ENCODE results near the gene FNDC3B.

The FNDC3B gene

DNA sequence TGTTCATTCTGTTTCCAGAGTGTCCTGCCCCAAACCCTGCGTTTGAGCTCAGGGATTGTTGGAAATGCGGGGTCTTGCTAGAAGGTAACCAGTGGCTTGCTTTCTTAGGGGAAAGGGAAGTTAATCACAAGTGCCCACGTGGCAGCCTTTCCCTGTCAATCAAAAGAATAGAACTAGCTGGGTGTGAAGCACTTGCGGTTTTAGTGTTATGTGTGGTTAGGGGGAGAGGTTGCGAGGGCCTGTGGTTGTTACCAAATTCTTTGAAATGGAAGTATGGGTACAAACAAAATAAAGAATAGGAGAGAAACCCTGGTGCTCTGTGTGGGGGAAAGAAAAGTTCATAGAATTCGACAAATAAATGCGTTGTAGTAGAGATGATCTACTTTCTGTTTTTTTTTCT, 67.6 kb downstream of the FNDC3B start:
- no peak for TF ChIP-seq CTCF (IDR thresholded peaks at IDR 0.05; ENCODE audit: low read length, missing control alignments)
- no peak for DNase-seq (ENCODE audit: low read depth)
- H3K4me3 ChIP-seq (replicated peaks; ENCODE audit: low read depth, low read length) = no peak overlapping the region

DNA sequence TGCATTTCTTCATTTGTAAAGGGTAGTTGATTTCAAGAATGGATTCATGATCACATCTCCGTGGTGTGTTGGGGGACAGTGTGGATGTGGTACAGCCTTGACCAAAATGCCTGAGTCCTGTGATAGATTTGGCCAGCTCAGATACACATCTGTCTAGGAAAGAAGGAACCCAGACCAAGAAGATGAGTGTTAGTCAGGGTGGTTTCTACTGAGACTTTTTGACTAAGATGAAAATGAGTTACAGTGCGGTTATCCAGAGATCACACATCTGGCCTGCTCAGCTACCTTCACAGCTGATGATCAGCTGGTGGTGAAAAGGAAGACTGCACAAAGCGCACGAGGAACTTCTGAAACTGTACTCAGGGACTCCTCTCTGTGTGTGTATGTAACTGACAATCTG, 68.0 kb downstream of the FNDC3B start:
- no peak overlapping the region for H3K4me3 ChIP-seq (replicated peaks; ENCODE audit: low read depth, low read length)
- DNase-seq (ENCODE audit: low read depth) = no peak
- no peak for TF ChIP-seq CTCF (IDR thresholded peaks at IDR 0.05; ENCODE audit: low read length, missing control alignments)

DNA sequence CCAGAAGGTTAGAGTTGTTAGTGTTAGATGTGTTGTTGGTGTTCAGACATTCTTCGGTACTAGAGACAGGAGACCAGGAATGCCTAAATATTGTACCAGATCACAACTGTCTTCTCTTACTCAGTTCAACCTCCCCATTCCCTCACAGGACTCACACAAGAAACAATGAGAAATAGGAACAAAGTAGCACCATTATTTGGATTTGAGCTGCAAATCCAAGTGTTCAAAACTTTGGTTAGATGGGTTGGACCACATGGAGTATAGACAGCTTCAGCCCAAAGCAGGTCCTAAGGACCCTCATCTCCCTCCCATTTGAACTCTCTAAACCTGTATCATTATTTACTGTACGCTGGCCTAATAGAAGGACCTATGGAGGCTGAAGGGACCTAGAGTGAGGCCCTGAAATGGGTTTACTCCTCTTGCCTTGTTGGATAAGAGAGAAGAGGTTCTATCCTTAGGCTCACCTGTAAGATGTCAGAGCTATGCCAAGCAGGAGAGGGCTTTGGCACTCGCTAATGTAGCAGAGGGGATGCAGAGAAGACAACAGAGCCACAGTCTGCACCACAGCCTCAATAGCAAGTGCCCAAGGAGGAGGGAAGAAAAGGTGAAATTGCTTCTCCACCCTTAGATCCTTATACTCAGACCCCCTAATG, 70.9 kb downstream of the FNDC3B start:
- DNase-seq (ENCODE audit: low read depth) = no peak
- no peak overlapping the region for H3K4me3 ChIP-seq (replicated peaks; ENCODE audit: low read depth, low read length)
- no peak for TF ChIP-seq CTCF (IDR thresholded peaks at IDR 0.05; ENCODE audit: low read length, missing control alignments)

- no peak for TF ChIP-seq CTCF (IDR thresholded peaks at IDR 0.05; ENCODE audit: low read length, missing control alignments)
- no peak for DNase-seq (ENCODE audit: low read depth)
- no peak overlapping the region for H3K4me3 ChIP-seq (replicated peaks; ENCODE audit: low read depth, low read length)
Observed at GRCh38 chr3:172111163-172111562, 71.8 kb downstream of the FNDC3B start.

DNA sequence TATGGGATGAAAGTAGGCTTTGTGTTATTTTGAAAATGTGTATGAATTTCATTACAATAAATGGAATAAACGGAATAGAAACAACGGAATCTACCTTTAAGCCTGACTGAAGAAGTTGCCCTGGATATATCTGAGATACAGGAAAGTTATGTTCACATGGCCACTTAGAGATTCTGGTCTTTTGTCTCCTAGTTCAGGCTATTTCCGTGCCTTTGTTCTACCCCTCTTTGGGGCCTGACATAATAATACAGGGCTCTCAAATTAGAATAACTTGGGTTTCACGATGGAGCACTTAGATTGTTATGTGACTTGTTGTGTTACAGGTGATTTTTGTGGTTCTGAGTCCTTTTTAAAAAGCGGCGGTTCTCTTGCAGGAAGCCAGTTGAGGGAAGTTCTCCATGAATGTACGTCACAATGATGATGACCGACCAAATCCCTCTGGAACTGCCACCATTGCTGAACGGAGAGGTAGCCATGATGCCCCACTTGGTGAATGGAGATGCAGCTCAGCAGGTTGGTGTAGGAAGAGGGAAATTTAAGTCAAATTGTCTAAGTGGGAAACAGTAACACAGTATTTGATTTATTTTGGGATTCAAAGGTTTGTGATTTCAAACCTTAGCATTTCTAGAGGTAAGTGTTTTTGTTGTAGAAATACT, 72.8 kb downstream of the FNDC3B start:
- no peak overlapping the region for H3K4me3 ChIP-seq (replicated peaks; ENCODE audit: low read depth, low read length)
- no peak for TF ChIP-seq CTCF (IDR thresholded peaks at IDR 0.05; ENCODE audit: low read length, missing control alignments)
- no peak for DNase-seq (ENCODE audit: low read depth)

DNA sequence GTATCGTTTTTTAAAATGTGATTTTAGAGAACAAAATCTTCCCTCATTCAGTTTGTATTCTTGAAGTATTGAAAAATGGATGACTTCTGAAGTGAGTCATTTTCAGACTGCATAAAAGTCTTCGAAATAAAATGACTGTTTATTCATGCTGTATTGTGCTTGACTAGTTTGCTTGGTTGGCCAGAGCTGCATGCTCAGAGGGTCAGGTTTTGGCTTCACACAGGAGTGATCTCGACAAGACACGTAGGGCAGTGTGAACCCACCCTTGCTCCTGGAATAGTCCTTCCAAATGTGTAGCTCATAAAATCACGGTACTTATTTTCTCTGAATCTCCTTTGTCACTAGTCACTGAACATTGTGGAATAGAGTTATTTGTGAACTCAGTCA, 73.3 kb downstream of the FNDC3B start:
- DNase-seq (ENCODE audit: low read depth) = no peak
- no peak for TF ChIP-seq CTCF (IDR thresholded peaks at IDR 0.05; ENCODE audit: low read length, missing control alignments)
- H3K4me3 ChIP-seq (replicated peaks; ENCODE audit: low read depth, low read length) = no peak overlapping the region

DNA sequence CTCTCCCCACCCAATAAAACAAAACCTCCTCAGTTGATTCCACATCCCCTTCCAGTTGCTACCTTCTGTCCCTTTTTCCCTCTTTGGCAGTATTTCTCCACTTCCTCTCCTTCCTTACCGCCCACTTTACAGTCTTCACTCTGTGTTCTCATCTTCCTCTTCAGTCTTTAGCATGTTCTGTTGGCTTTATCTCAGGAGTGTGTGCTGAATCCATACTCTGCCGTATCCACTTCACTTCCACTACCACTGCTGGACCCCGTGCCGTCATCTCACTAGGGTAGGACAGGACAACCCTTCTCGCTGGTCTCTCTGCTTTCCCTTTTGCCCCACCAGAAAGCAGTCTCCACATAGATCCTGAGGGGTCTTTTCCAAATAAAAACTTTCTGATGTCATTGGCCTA, 74.3 kb downstream of the FNDC3B start:
- H3K4me3 ChIP-seq (replicated peaks; ENCODE audit: low read depth, low read length) = no peak overlapping the region
- no peak for DNase-seq (ENCODE audit: low read depth)
- TF ChIP-seq CTCF (IDR thresholded peaks at IDR 0.05; ENCODE audit: low read length, missing control alignments) = no peak
